Posterior cingulate gyrus (tissue), 11 donors: ENCODE results near the gene GLI3.

Source experiments
- DNase-seq, 10 donors: peaks; one replicate each; pipeline versions ENCODE4 v3.0.0 to v3.0.0-alpha.2; 2020 to 2021; ENCODE audit warnings: mixed read lengths in 3 of 10
- intact Hi-C: fragments of 100-400 bp; cut with DNase I; formaldehyde crosslinking; loops from one replicate; pipeline ENCODE4 v1.15.1; 2023

GLI3 gene

GRCh38 chr7:42183547-42183946, 53.5 kb downstream of the GLI3 start:
- no peak for DNase-seq
- intact Hi-C loops, result no loop called here

GRCh38 chr7:42181566-42181965, 55.4 kb downstream of the GLI3 start:
- DNase-seq, result no peak
- intact Hi-C loops, result no loop called here

GRCh38 chr7:42180806-42181205, 56.2 kb downstream of the GLI3 start:
- intact Hi-C loops, result no loop called here
- no peak for DNase-seq

- intact Hi-C loops, result no loop called here
Measured at GRCh38 chr7:42176724-42177101, 60.3 kb downstream of the GLI3 start.

GRCh38 chr7:42175834-42176723, 60.9 kb downstream of the GLI3 start:
- intact Hi-C loops, result no loop called here
- no peak for DNase-seq

More at GRCh38 chr7:42176724-42177101, 60.3 kb downstream of the GLI3 start:
- DNase-seq, result no peak

GRCh38 chr7:42174391-42174912, 62.6 kb downstream of the GLI3 start:
- intact Hi-C loops, result no loop called here
- DNase-seq, result no peak

- DNase-seq, result no peak
- intact Hi-C loops, result no loop called here
Measured at GRCh38 chr7:42170724-42171123, 66.3 kb downstream of the GLI3 start.

GRCh38 chr7:42168512-42168911, 68.5 kb downstream of the GLI3 start:
- intact Hi-C loops, result no loop called here

GRCh38 chr7:42167631-42168236, 69.3 kb downstream of the GLI3 start:
- intact Hi-C loops, result no loop called here

More at GRCh38 chr7:42168512-42168911, 68.5 kb downstream of the GLI3 start:
- no peak for DNase-seq

GRCh38 chr7:42167206-42167605, 69.8 kb downstream of the GLI3 start:
- intact Hi-C loops, result no loop called here
- no peak for DNase-seq

More at GRCh38 chr7:42167631-42168236, 69.3 kb downstream of the GLI3 start:
- no peak for DNase-seq

- no peak for DNase-seq
- intact Hi-C loops, result no loop called here
Measured at GRCh38 chr7:42164881-42165428, 72.1 kb downstream of the GLI3 start.

- no peak for DNase-seq
- intact Hi-C loops, result no loop called here
Measured at GRCh38 chr7:42162560-42163325, 74.3 kb downstream of the GLI3 start.

GRCh38 chr7:42161719-42162118, 75.3 kb downstream of the GLI3 start:
- intact Hi-C loops, result no loop called here
- DNase-seq, result no peak

GRCh38 chr7:42161110-42161509, 75.9 kb downstream of the GLI3 start:
- intact Hi-C loops, result no loop called here
- DNase-seq, result no peak

GRCh38 chr7:42159130-42159529, 77.9 kb downstream of the GLI3 start:
- DNase-seq, result no peak
- intact Hi-C loops, result no loop called here

- DNase-seq, result no peak
- intact Hi-C loops, result no loop called here
Measured at GRCh38 chr7:42156967-42157721, 79.9 kb downstream of the GLI3 start.

GRCh38 chr7:42156291-42156865, 80.6 kb downstream of the GLI3 start:
- intact Hi-C loops, result no loop called here
- DNase-seq, result no peak

GRCh38 chr7:42155584-42156290, 81.3 kb downstream of the GLI3 start:
- DNase-seq, result no peak
- intact Hi-C loops, result no loop called here

GRCh38 chr7:42154173-42154572, 82.8 kb downstream of the GLI3 start:
- no peak for DNase-seq
- intact Hi-C loops, result no loop called here
